GM19193 (cell line): Measurements from ENCODE around the gene NOXO1.
A peak's percentile ranks its signal among the peaks of the same experiment; 100 is the strongest.

ENCODE experiments used
- POLR2A ChIP-seq: IDR thresholded peaks from 4 replicates; pipeline ENCODE4 v1.6.1; 2011; ENCODE audit not compliant: insufficient read depth, insufficient read length; ENCODE audit errors: extremely low read depth

NOXO1 gene

DNA sequence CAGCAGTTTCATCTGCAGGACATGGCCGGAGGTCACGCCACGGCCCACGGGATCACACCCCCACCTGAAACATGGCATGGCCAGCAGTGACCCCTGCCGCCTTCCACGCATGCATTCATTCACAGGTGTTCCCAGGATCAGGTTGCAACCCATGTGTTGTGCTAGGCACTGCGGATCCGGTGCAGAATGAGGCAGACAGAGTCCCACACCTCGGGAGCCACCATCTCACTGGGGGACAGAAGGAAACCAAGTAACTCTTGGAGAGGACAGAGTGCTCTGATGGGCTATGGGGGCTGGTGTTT lies 33.9 kb downstream of the NOXO1 start:
- no peak for TF ChIP-seq POLR2A

DNA sequence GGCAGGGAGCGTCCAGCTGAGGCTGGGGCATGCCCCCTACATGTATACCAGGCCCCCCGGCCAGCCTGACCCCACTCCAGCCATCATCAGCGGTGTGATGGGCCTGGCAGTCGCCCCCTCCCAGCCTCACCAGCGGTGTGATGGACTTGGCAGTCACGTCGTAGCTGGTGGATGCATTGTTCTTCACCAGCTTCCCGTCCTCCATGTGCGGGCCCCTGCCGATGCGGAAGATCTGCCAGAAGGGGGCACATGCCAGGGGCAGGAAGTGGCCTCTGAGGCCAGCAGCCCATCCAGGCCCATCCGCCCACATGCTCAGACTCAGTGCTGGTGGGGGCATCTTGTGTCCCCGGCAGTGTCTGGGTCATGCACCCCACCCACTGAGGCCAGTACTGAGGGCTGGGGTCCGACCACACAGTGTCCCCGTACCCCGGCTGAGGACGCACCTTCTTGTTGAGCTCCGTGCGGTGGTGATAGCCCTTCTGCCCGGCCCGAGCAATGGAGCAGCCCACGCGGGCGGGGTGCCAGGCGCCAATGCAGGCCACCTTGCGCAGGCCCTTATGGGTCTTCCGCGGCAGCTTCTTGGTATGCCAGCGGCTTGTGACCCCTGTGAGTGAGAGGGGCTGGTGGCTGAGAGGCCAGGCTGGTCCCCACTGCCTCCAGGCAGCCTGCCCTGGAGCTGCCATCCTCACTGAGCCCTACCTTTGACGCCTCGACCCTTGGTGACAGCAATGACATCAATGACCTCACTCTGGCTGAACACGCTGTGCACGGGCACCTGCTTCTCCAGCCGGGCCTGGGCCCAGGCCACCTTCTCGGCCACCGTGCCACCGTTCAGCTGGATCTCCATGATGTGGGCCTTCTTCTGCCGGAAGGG lies 34.5 kb downstream of the NOXO1 start:
- TF ChIP-seq POLR2A, result no peak

DNA sequence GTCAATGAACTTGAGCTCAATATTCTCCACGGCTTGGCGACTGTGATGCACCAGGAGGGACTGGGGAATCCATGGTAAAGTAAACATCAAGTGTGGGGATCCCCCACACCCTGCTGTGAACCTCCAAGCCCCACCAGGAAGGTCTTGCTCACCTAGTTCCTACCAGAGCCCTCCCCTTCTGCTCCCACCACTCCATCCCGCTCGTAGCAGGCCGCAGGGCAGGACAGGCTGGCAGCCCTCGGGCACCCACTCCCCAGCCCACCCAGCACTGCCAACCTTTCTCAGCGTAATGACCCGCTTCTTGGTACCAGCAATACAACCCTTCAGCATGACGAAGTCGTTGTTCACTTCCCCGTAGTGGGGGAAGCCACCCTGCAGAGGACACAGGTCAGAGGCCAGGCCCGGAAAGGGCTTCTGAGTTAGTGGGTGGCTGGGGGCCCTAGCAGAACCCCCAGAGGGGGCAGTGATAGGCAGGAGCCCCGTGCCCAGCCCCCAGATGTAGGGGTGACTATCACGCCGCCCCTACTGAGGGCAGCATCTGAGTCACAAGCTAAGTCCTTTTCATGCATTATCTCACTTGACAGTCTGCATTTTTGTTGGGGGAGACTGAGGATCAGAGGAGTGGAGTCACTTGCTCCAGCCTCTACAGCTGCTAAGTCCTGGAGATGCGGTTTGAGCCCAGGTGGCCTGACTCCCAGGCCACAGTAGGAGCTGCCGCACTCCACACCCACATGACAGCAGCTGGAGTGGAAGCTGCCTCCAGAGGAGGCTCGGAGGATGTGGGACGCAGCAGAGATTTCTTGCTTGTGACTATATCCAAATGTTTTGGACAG lies 35.5 kb downstream of the NOXO1 start:
- TF ChIP-seq POLR2A, result no peak

DNA sequence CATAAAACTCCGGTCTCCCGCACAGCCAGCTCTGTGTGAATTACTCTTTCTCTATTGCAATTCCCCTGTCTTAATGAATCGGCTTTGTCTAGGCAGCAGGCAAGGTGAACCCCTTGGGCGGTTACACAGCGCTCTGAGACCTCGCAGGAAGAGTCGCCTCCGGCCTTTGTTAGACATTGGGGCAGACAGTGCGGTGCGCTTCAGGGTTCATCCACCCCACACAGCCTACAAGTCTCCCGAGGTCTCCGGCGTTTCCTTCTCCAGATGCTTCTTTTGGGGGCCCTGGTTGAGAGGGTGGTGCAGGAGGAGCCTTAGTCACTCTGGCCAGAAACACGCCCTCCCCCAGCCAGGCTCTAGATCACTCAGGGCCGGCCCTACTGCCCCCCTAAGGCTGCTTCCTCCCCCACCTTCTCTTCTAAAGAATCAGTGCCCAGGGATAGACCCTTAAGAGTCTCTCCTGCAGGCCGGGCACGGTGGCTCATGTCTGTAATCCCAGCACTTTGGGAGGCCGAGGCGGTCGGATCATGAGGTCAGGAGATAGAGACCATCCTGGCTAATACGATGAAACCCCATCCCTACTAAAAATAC lies 36.6 kb downstream of the NOXO1 start:
- TF ChIP-seq POLR2A, result no peak

DNA sequence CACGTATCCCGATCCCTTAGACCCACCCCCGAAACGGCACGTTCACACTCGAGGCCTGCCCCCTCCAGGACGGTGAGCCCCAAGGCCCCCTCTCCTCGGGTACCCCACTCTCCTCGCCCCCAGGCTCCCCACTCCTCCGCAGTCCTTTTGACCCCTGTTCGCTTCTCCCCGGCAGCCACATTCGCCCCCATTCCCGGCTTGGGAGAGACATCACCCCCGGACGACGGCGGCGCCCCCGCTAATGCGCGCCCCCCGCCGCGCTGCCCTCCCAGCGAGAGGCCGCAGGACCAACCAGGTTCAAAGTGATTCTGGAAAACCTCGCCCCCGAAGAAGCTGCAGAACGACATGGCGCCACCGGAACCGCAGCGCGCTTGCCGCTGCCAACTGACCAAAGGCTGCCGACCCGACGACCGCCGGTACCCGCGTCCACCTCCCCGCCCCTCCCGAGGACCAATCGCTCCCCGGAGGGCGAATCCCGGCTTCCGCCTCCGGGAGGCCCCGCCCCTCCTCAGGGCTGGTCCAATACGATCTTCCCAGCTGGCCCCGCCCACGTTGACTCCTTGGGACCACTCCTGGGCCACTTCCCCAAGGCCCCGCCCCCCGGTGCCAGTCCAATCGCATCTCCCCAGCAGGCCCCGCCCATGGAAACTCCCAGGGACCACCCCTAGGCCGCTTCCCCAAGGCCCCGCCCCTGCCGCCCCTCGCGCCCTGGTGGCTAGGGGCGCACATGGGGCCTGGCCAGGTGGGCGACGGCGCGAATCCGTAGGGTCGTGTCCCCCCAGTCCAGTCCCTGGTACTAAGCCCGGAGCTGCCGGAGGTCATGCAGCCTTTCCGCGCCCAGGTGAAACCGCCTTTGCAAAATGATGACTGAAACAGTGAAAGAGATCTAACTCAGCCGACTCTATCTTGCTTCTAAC lies 38.2 kb downstream of the NOXO1 start, which contains the start of gene MSRB1:
MSRB1 (minus strand) TSS at position 390 of the 917 bp plus-strand sequence; CDS start at position 347, 43 bp downstream.
- TF ChIP-seq POLR2A, result peak; percentile 85

DNA sequence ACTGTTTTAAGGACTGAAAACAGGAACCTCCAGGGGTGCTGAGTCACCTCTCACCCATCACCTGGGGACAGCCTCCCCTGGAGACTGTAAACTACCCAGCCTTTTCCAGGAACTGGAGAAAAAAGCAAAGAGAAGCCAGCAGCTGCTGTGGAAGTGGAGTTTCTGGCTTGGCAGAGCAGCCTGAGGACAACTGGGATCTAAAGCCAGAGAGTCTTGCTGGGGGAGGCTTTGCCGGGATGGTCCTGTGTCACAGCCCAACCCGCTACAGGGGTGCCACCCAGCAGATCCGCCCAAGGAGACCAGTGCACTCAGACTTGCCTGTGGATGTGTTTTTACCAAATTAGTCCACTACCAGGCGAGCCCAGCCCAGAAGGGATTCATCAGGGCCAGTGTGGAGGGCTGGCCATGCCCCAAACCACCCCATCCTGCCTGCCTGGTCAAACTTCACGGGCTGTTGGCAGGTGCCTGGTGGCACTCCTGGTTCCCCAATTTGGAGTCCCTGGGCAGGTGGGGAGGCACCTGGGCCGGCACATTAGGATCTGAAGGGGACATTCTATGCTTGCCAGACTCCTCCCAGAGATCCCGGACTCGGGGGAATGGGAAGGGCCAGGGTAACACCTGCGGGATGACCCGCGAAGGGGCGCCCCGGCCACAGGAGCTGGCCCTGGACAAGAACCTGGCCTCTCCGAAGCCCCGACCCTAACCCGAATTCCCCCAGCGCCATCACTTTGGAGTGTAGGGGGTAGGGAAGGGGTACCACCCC lies 39.0 kb downstream of the NOXO1 start:
- TF ChIP-seq POLR2A, result no peak

DNA sequence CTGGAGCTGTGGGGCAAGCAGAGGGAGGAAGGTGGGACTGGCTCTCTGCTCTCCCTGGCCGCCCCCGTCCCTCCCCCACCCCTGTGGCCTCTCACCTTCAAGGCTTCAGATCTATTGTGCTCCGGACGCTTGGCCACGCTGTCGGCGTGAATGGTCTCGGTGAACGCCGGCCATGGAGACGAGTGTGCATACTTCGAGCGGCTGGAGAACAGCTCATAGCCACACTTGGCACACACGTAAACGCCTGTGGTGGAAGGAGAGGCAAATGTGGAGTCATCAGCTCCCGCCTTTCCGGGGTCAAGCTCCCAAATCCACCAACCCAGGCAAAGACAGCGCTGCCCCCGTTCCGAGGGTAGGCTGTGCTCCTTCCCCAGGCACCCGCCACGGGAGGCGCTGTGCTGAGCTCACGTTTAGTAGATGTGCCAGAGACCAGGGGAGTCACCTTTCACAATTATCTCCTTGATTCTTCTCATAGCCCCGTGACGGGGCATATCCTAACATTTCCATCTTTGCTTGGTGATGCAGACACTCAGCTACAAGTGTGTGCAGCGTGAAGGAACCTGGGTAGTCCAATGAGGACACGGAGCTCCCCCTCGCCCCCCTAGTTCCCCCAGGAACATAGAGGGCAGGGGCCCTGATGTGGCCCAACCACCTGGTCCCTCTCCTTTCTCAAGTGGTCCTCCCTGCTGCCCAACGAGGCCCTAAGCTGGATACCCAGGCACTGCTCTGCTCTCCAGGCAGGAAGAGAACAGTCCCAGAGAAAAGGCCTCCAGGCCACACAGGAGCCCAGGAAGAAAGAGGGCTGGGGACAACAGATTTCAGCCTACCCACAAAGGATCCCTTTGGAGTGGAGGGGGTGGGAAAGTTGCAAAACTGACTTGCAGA lies 39.9 kb downstream of the NOXO1 start:
- no peak for TF ChIP-seq POLR2A

DNA sequence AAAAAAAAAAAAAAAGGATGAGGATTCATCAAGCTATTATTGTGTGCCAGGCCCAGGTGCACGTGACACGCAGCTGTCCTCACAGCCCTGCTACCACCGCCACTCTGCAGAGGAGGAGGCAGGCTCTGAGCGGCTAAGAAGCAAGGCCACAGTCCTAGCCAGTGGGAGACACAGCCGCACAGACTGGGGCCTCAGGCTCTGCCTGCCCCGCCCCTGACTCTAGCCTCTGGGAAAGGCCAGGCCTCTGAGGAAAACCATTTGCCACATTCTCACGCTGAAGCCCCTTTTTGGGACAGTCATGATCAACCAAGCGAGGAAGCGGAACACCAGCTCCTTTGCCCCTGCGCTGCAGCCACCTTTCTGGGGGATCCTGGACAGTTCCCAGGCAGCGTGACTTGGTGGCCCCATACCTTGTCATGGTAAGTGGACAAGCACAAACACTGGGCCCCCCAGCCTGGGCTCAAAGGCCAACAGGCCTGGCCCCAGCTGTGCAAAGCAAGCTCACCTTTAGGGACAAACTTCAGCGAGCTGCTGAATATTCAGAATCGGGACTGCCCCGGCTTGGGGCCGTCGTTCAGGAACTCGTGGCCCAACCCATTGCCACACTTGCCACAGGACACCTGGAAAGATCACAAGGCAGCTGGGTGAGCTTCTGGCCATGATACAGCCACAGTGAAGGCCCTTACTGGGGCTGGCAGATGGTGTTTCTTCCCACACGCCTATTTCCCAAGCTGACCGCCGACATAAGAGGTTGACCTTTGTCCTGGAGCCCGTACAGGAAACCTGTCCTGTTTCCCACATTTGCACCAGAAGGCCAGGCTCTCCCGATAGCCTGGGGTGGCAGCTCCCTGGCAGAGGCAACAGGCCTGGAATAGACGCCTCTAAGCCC lies 40.8 kb downstream of the NOXO1 start:
- no peak for TF ChIP-seq POLR2A

DNA sequence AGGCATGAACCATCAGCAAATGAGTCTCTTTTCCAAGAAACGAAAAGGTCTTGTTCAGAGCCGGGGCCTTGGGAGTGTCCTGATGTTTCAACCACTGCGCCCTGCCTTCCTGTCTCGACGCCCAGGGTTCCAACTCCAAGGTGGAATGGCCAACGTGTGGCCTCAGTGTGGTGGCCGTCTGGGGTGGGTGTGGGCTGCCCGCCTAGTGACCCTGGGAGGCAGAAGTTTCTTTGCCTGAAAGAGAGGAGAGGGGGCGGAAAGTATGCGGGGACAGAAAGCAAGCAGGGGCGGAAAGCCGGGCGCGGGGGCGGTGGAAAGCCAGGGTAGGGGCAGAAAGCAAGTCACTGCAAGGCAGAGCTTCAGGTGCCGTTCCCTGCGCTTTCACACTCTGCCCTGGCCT lies 42.4 kb downstream of the NOXO1 start:
- no peak for TF ChIP-seq POLR2A

DNA sequence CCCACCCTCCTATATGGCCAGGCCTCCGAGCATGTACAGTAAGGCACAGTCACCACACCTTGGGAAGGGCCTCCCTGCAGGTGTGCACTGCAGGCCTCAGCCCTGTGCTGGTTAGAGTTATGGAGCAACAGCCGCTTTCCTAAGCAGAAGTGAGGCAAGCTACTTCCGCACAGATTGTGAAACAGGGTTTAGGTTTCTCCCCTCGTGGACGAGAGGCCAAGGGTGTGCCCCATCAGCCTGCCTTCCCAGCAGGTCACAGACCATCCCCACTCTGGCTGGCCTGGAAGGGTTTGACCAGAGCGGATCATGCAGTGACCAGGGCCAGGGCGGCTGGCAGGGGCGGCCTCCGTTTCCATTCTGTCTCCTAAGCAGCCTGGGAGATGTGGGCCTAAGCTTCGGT lies 43.0 kb downstream of the NOXO1 start:
- TF ChIP-seq POLR2A, result no peak

DNA sequence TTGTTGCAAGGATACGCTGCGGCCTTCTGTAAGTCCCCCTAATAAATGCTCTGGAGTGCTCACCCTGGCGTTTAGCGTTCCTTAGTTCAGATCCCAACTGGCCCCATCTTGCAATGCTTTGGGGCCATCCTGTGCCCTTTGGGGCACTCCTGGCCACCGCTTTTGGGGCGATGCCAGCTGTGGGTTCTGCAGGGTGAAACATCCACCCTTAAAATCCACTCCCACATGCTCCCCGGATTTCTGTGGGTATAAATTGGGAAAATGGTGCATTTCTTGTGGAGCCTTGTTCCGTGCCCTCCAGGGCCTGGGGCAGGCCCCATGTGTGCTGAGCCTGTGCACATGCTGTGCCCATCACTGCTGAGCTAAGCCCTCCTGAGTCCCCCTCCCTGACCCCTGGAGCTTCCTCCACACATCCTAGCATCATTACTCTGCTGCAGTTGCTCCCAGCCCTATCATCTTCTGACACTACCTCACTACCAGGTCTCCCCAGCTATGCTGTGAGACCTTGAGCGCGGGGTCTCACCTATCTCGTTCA lies 44.3 kb downstream of the NOXO1 start:
- TF ChIP-seq POLR2A, result no peak
